Measurements from ENCODE around the gene RC3H2.

Gene RC3H2

GRCh38 chr9:122819326-122819725 is 85.8 kb downstream of the RC3H2 start:
- no peak for ATAC-seq
- TF ChIP-seq ISL1 (CRISPR knock-in tag; IDR thresholded peaks at IDR 0.05), result no peak
- no peak for TF ChIP-seq PPARA (CRISPR knock-in tag; IDR thresholded peaks at IDR 0.05; ENCODE audit: borderline replicate concordance)
- no peak for TF ChIP-seq TSHZ2 (CRISPR knock-in tag; IDR thresholded peaks at IDR 0.05)
- no peak for TF ChIP-seq CREB5 (CRISPR knock-in tag; IDR thresholded peaks at IDR 0.05; ENCODE audit: low read depth)
- no peak for TF ChIP-seq ZC3H10 (CRISPR knock-in tag; IDR thresholded peaks at IDR 0.05)
- no peak for TF ChIP-seq SNAI2 (CRISPR knock-in tag; IDR thresholded peaks at IDR 0.05)
- TF ChIP-seq ARNTL (CRISPR knock-in tag; IDR thresholded peaks at IDR 0.05; ENCODE audit: borderline replicate concordance, low read depth), result no peak
- TF ChIP-seq ZNF8 (CRISPR knock-in tag; IDR thresholded peaks at IDR 0.05), result no peak
- TF ChIP-seq TOX (CRISPR knock-in tag; IDR thresholded peaks at IDR 0.05; ENCODE audit: borderline replicate concordance), result no peak
- no peak for TF ChIP-seq RARB (CRISPR knock-in tag; IDR thresholded peaks at IDR 0.05)
- TF ChIP-seq BACH2 (CRISPR knock-in tag; IDR thresholded peaks at IDR 0.05; ENCODE audit: borderline replicate concordance), result no peak
- no peak for TF ChIP-seq GLIS3 (CRISPR knock-in tag; IDR thresholded peaks at IDR 0.05)
- TF ChIP-seq ZNF70 (CRISPR knock-in tag; IDR thresholded peaks at IDR 0.05), result no peak
- no peak for TF ChIP-seq OSR1 (CRISPR knock-in tag; IDR thresholded peaks at IDR 0.05)
- no peak for TF ChIP-seq TCF4 (CRISPR knock-in tag; IDR thresholded peaks at IDR 0.05; ENCODE audit: borderline replicate concordance)
- TF ChIP-seq CSRNP3 (CRISPR knock-in tag; IDR thresholded peaks at IDR 0.05), result no peak
- TF ChIP-seq CSDC2 (CRISPR knock-in tag; IDR thresholded peaks at IDR 0.05), result no peak
- TF ChIP-seq ZFP3 (CRISPR knock-in tag; IDR thresholded peaks at IDR 0.05), result no peak

GRCh38 chr9:122816163-122816867 is 88.8 kb downstream of the RC3H2 start:
- TF ChIP-seq ZFP3 (CRISPR knock-in tag; IDR thresholded peaks at IDR 0.05), result no peak
- TF ChIP-seq SNAI2 (CRISPR knock-in tag; IDR thresholded peaks at IDR 0.05), result no peak
- TF ChIP-seq ZNF70 (CRISPR knock-in tag; IDR thresholded peaks at IDR 0.05), result no peak
- no peak for TF ChIP-seq BACH2 (CRISPR knock-in tag; IDR thresholded peaks at IDR 0.05; ENCODE audit: borderline replicate concordance)
- no peak for TF ChIP-seq POU6F1 (CRISPR knock-in tag; IDR thresholded peaks at IDR 0.05; ENCODE audit: borderline replicate concordance, low read depth)
- no peak for TF ChIP-seq TOX (CRISPR knock-in tag; IDR thresholded peaks at IDR 0.05; ENCODE audit: borderline replicate concordance)
- no peak for TF ChIP-seq ZFP30 (CRISPR knock-in tag; IDR thresholded peaks at IDR 0.05)
- TF ChIP-seq ARNTL (CRISPR knock-in tag; IDR thresholded peaks at IDR 0.05; ENCODE audit: borderline replicate concordance, low read depth), result no peak
- no peak for TF ChIP-seq PATZ1 (CRISPR knock-in tag; IDR thresholded peaks at IDR 0.05; ENCODE audit: borderline replicate concordance)
- no peak for TF ChIP-seq TSHZ2 (CRISPR knock-in tag; IDR thresholded peaks at IDR 0.05)
- TF ChIP-seq ESRRG (CRISPR knock-in tag; IDR thresholded peaks at IDR 0.05), result no peak
- no peak for TF ChIP-seq CSDC2 (CRISPR knock-in tag; IDR thresholded peaks at IDR 0.05)
- no peak for TF ChIP-seq ZC3H10 (CRISPR knock-in tag; IDR thresholded peaks at IDR 0.05)
- TF ChIP-seq GLIS3 (CRISPR knock-in tag; IDR thresholded peaks at IDR 0.05), result no peak
- no peak for TF ChIP-seq CSRNP3 (CRISPR knock-in tag; IDR thresholded peaks at IDR 0.05)
- no peak for ATAC-seq

Measured in SK-N-SH treated with all-trans-retinoic acid at 6 μM for 48 hours (cell line).